Stimulated activated CD4-positive, alpha-beta T cell treated with anti-CD3 and anti-CD28 coated beads, TNF-alpha, amount 100 ng/mL, for 24 hours (primary cell): ENCODE data around the gene OR52D1.

Source experiments
- DNase-seq, 3 experiments: peaks; one replicate each; pipeline ENCODE4 v3.0.0-alpha.2; 2020; ENCODE audit warnings: low read depth in 3 of 3

The OR52D1 gene

DNA sequence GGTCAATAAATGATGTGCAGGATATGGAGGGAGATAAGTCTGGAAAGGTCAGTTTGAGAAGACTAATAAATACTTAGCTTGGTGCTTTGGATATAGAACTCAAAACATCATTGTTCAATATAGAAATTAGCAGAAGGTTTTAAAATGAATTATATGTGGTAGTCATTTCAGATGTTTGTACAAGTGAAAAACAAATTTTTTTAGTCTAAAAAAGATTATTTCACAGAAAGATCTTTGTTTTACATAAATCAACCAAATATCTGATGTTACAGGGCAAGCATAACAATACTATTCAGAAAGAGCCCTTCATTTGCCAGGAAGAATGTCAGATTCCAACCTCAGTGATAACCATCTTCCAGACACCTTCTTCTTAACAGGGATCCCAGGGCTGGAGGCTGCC, at the start of gene OR52D1:
Gene OR52D1 (plus strand): TSS at position 301 of the 400 bp plus-strand sequence. CDS start 22 bp downstream, at position 323.
- no peak for DNase-seq

DNA sequence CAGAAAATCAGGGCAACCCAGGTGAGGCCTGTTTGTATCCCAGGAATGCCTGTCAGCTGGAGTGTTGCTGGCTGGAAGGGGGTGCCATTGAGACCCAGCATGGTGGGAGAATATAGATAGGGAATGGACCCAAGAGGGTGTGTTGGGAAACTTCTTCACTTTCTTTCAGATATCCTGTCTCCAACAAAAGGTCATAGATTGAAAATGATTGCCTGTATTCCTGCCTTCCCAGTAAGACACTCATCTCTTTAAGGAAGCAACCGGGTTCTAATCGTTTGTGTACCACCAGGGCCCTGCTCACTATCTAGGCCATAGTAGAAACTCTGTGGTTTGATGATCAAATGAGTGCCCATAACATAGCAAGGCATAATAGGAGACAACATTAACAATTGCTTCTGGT, 47.1 kb upstream of the OR52D1 start, which contains the start of gene OR51I1:
Gene OR51I1 (minus strand): TSS at position 101 of the 400 bp plus-strand sequence. CDS start 0 bp downstream, at position 101.
- DNase-seq: no peak

DNA sequence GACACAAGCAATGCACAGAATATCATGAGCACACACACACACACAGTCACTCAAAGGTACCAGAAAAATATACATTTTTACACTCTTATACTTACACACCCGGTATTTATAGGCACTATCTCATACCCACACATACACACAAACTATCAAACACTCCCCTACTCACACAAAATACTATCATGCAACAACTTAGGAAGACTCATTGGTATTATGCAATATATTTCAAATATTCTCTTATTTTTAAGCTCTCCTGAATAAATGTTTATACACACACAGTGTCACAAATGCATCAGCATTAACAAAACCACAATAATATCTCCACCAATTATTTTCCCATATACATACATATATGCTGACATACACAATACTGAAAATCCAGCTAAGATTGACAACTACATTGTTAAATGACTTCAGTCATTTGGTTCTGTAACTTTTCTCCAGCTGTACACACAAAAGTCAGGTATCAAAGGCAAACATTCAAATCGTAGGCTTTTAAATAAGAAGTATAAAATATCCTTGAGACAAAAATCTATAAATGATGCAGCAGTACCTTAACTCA, 44.6 kb upstream of the OR52D1 start:
- no peak for DNase-seq

DNA sequence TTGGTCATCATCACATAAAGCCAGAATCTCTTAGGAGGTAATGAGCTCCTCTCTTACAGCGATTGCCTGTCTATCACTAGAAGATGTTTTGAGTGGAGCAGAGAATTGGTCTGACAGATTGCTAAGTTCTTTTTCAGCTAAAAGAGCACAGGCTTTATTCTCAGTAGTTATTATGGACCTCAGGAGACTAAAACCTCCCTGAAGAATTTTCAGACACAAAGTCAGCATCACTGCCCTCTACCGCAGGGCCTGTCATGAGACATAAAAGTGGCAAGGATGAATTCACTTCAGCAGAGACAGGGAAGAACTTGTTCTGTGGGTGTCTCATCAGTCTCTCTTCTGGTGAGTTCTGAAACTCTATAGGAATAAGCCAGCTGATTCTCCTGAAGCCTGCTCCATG, 39.5 kb upstream of the OR52D1 start, which contains the start of gene OR51I2:
Gene OR51I2 (plus strand): TSS at position 301 of the 400 bp plus-strand sequence. CDS start 4,166 bp downstream, outside the sequence.
- DNase-seq: no peak

DNA sequence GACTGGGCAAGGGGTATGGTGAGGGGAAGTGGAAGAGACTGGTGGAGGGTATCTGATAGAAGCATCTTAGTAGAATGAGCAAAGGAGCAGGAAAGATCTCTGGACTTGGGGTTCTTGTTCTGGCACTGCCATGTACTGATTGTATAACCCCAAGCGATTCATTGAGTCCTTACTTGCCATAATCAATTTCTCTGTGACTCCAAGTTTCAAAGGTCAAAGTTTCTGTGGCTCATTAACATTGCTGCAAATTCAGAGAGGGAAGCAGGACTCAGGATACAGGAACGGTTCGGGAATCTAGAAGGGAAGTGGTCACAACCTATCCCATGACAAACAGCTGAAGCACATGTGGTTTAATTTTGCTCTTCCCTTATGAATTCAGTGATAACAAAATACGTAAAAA, 39.1 kb upstream of the OR52D1 start:
- DNase-seq: no peak

DNA sequence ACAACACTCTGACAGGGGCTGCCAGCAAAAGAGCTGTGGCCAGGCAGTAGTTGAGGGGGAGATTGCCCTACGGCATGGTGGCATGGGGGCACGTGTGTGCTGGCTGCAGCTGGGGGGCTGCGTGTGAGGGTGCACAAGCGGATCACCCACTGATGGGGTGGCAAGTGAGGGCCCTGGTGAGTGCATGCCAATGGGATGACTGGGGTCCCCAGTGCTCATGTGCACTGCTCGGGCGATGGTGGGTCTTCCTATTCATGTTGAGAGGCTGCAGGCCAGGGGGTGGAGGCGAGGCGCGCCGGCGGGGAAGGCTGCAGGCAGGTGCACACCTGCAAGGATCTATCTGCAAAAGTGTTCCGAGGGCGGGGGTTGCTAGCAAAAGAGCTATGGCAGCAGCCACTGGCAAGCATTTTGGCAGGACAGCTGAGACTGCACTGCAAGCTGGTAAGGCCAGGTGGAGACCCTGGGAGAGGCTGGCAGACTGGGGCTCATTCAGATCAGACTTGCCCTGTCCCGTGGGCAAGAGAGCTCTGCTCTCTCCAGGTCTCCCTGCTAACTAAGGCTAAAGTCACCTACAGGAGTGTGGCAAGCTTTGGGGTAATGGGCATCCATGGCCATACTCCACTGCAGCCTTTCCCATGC, 27.4 kb upstream of the OR52D1 start:
- no peak for DNase-seq

DNA sequence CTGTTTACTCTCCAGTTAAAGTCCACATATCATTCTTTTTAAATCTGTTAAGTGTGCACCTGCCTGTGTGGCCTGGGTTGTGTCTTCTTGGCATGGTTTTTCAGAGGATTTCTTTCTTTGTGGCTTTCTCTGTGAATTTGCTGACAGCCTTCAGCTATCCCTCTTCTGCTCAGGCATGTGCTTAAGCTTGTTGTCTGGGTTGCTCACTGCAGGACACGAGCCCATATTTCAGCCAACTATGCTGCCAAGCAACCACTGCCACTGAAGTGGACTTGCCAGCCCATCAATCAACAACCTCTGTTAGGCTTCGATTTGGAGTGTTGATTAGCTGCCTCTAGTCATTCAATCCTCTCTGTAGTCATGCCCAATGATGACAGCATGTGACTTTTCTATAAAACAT, 21.0 kb upstream of the OR52D1 start:
- no peak for DNase-seq

DNA sequence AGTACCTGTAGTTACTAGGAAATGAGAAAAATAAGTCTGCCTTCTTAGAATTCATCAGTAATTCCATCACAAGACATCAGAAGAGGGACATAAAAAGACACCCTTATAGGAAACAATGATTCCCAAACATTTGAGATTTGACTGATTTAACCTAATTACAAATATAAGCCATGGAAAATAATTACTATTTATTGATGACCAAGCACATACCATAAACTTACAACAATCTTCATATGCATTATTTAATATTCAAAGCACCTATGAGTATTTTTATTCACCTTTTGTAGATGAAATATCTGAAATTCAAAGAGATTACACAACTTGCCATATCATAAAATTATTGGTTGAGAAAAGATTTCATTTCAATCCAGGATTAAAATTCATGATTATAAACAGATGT, 14.6 kb upstream of the OR52D1 start:
- DNase-seq: no peak

DNA sequence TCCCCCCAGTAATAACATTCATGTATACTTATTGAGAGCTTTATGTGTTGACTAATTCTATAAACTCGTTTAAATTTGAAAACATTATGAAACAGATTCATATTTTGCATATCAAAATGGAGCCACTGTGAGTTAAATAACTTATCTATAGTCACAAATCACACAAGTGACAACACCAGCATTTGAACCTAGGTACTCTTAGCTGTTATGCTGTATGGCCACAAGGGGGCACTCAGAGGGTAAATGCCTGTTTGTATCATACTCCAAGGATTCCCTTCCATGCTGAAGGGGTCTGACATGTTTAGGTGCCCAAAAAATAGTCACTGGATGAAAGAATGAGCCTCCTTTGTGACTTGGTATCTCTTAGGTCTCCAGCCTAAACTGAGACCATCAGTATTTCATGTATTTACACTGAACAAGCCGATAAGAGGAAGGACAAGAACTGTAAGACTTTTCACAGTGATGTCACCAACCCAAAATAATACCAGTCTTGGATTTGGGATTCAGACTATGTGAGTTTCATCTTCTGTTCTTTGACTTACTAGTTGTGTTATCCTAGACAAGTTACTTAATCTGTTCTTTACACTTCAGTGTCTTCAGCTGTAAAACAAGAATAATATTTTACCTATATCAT, 12.2 kb upstream of the OR52D1 start:
- DNase-seq: peak in 2 of 3 experiments; percentile 4 to 7

DNA sequence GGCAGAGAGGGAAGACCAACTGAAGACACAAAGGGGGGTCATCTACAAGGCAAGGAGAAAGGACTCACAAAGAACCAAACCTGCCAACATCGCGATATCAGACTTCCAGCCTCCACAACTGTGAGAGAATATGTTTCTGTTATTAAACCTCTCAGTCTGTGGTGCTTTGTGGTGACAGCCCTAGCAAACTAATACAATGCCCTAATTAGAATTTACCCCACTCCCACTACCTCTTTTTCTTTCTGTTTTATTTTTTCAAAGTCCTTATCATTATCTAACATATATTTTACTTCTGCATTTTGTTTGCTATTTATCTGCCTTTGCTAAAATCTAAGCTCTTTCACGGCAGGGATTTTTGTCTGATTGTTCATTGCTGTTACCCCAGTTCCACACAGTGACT, 2.5 kb upstream of the OR52D1 start:
- DNase-seq: no peak

DNA sequence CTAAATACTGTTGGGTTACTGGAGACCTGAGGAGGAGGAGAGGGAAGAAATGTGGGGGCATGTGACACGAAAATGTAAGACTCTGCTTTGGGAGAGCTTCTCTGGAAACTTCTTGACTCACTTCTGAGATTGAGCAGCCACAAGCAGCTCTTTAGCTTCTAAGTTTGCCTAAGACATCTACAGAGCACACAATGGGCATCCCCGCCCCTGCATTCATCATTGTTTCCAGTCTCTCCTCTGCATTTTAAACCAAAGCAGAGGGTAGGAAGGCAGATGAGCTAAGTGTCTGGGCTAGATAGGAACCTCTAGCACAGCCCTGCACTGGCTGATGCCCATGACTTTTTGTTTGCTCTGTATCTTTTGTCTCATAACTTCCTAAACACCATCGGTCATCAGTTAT, 2.1 kb upstream of the OR52D1 start:
- no peak for DNase-seq

DNA sequence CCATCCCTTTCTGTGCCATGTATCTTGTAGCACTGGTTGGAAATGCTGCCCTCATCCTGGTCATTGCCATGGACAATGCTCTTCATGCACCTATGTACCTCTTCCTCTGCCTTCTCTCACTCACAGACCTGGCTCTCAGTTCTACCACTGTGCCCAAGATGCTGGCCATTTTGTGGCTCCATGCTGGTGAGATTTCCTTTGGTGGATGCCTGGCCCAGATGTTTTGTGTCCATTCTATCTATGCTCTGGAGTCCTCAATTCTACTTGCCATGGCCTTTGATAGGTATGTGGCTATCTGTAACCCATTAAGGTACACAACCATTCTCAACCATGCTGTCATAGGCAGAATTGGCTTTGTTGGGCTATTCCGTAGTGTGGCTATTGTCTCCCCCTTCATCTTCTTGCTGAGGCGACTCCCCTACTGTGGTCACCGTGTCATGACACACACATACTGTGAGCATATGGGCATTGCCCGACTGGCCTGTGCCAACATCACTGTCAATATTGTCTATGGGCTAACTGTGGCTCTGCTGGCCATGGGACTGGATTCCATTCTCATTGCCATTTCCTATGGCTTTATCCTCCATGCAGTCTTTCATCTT, 414 bp downstream of the OR52D1 start:
- no peak for DNase-seq

DNA sequence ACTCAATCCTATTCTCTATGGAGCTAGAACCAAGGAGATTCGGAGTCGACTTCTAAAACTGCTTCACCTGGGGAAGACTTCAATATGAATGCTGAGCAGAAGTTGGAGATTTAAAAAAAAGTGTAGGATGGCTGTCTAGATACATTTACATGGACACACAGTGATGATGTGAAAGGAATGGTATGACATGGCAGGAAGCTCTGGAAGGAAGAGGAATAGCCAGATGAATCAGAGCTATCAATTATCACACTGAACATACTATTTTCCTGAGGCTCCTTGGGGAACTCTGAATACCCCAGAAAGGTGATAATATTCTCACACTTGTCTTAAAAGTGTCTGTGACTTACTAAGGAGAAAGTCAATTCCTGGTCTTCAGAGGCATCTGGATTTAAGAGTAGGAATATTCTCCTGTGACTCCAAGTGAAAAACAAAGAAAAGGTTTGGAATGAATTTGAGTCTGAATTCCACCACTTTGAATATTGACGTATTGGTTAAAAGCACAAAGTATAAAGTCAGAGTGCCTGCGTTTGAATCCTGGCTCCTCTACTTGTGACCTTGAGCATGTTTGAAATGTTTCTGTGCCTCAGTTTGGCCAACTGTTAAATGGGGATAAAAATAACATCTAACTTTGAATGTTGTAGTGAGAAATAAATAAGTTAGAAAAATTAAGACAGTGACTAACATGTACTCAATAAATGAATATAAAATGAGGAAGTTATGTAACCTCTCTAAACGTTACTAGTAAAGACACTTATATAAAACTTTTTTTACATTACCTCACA, 1.3 kb downstream of the OR52D1 start:
- no peak for DNase-seq

DNA sequence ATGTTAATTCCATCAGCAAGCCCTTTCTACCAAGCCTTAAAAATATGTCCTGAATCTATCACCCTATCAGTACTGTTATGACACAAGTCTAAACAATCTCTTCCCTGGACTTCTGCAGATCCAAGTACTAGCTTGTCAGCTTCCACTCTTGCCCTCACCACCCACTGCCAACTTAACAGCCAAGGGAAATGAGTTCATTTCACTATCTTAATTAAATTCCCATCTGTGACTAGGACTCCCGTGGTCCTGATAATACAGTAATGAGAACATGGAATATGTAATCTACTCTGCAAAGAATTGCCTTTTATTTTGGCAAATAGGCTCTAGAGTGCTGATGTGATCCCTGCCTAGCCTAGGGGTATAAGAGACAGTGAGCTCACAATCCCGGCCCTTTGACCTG, 11.2 kb downstream of the OR52D1 start:
- no peak for DNase-seq

DNA sequence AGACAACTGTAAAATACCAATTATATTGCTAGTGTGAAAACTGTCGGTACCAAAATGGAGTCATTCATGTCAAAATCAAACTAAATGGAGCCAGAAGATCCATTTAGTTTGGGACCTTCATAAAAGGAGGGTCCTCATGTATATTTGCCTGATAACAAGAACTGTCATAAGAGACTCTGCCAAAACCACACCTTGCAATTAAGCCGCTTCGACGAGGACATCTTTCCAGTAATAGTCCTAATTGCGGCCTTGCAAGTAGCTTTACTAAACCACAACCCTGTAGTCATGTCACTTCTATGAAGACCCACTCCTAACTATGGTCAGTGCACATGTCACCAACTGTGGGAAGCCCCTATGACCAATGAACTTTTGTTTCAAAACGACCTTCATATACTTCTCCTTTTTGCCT, 11.9 kb downstream of the OR52D1 start:
- DNase-seq: no peak

DNA sequence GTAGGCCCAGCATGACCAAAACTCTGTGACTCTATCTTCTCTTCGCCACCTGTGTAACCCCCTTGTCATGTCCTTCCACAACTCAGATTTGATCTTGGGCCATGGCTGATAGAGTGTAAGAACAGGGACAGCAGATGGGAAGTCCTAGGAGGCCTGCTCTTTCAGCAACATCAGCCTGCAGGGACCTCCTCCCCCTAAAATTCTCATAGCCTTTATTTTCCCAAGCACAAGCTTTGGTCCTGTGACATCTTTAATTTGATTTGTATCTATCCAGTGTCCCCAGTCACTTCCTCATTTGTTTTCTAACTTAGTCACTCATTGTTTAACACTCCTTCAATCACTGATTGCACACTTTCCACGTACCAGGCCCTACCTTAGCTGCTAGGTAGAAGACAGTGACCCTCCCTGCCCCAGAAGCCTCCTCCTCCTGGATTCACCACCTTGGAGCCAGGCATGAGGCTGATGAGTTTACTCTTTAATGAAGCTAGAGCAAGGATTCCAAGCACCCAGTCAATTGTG, 16.0 kb downstream of the OR52D1 start:
- DNase-seq: no peak

DNA sequence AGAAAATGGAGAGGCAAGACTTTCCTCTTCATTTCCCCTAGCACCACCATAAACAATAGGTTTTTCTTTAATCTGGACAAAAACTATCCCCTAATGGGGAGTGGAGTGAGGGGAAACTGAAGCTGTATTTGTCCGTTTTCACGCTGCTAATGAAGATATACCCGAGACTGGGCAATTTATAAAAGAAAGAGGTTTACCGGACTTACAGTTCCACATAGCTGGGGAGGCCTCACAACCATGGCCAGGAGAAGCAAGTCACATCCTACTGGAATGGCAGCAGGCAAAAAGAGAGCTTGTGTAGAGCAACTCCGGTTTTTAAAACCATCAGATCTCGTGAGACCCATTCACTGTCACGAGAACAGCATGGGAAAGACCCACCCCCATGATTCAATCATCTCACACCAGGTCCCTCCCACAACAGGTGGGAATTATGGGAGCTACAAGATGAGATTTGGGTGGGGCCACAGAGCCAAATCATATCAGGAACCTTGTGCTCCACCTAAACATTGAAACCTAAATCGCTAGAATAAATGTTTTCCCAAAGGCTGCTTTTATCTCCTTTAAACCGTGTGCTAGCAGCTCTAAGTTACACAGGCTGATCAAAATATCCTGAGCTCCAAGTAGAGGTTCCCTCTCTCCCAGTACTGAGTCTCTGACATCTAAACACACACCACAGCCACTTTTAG, 17.0 kb downstream of the OR52D1 start:
- DNase-seq: no peak

DNA sequence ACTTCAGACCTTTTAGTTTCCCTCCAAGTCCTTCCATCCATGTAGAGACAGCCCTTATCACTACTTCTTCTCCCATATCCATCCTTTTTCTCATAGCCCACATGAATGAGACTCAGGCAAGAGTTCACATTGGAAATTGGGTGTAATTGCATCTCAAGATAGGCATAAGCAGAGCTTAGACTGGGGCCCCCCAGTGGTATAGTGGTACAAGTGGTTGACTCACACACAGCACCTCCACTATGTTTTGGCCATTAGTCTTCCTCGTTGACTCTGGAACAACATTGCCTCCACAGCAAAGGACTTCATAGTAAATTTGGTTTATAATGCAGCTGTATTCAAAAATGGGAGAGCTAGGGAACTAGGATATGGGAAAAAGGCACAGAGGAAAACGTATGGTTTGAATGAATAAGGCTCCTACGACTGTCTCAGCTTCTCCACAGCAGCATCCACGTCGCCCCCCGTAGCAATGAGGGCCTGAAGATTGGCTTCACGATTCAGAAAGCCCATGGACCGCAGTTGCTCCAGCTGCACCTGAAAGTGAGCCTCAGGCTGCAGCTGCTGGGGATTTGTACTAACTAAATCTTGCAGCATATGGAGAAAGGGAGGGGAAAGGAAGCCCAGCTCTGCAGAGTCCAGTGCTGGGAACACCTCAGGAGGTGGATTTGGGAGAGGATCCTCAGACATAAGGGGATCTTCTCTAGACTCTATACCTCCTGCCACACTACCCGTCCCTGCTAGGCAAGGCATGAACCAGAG, 18.9 kb downstream of the OR52D1 start:
- DNase-seq: no peak

DNA sequence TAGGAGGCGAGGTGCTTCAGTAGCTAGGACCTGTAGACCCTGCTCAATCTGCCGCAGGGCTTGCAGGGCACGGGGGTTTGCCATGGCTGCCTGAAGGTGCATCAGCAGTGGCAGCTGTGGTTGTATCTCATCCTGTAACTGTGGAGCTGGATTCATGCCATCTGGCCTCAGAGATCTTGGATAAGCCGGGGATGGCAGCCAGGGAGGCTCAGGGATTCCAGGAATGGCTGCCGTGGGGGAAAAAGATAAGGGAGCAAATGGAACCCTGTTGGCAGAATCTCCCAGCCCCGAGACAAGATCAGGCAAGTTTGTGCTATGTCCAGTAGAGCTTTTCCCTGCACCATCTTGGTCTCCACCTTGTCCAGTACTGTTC, 19.4 kb downstream of the OR52D1 start:
- no peak for DNase-seq

DNA sequence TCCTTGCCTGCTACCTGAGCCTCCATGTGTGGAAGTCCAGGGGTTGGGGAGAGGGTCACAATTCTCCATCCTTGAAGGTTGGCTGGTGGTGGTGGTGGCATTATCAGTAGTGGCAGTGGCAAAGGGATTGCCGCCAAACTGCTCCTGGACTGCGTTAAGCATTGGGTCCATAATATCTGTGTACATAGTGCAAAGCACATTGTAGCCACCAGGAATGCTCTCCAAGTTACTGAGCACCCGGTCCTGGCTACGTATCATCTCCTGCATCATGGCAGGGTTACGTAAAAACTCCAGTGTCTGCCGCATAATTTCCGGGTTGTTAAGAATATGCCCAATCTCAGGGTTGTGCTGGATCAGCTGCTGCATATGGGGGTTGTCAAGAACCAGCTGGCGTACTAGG, 20.1 kb downstream of the OR52D1 start:
- DNase-seq: no peak
